Measurements from ENCODE around the gene NIF3L1. TPM values are rescaled to one million over a fixed set of nuclear protein-coding genes. Genes with fewer than 3 reads are reported as not detected.

NIF3L1 gene
- polyA plus RNA-seq, 1 donor = 15.3 TPM

Other genes starting within 250 kb of the NIF3L1 start
- gene BZW1, start 77.5 kb upstream of the NIF3L1 start, polyA plus RNA-seq (ENCODE audit: insufficient read length) = 105 TPM
- gene CLK1, start 24.7 kb upstream of the NIF3L1 start, polyA plus RNA-seq (ENCODE audit: insufficient read length) = 123 TPM
- gene PPIL3, start 294 bp upstream of the NIF3L1 start, polyA plus RNA-seq (ENCODE audit: insufficient read length) = 30.7 TPM
- gene ORC2, start 74.3 kb downstream of the NIF3L1 start, polyA plus RNA-seq (ENCODE audit: insufficient read length) = 14.7 TPM
- 6.9 TPM for gene HYCC2, start 182.3 kb downstream of the NIF3L1 start, polyA plus RNA-seq (ENCODE audit: insufficient read length)
- gene NDUFB3, start 182.6 kb downstream of the NIF3L1 start, polyA plus RNA-seq (ENCODE audit: insufficient read length) = 67.9 TPM
- 44.8 TPM for gene CFLAR, start 226.8 kb downstream of the NIF3L1 start, polyA plus RNA-seq (ENCODE audit: insufficient read length)

All from hindlimb muscle (tissue), 1 donor.